SK-N-SH treated with all-trans-retinoic acid at 6 μM for 48 hours (cell line): ENCODE data around the gene MOCS2.

Experiments
- ATAC-seq: fragments of 200-7000 bp; cut with Tn5 transposase; 3 replicates; pipeline ENCODE4 v1.9.1; 2020; ENCODE audit warnings: mild to moderate bottlenecking, moderate library complexity
- ARNTL ChIP-seq: fragments of 450-650 bp; formaldehyde crosslinking; IDR thresholded peaks from 2 replicates; pipeline ENCODE4 v1.5.0; 2020; ENCODE audit warnings: low read depth, mild to moderate bottlenecking, moderate library complexity, borderline replicate concordance
- CSDC2 ChIP-seq: fragments of 250-450 bp; sonication (Bioruptor Pico); IDR thresholded peaks from 2 replicates; pipeline ENCODE4 v1.5.0; 2020; ENCODE audit warnings: mild to moderate bottlenecking, moderate library complexity
- ESRRG ChIP-seq: fragments of 250-450 bp; sonication (Bioruptor Pico); IDR thresholded peaks from 2 replicates; pipeline ENCODE4 v1.6.1; 2021; ENCODE audit warnings: mild to moderate bottlenecking
- GLIS3 ChIP-seq: fragments of 250-450 bp; sonication (Bioruptor Pico); IDR thresholded peaks from 2 replicates; pipeline ENCODE4 v1.5.0; 2020; ENCODE audit warnings: mild to moderate bottlenecking, moderate library complexity
- ISL1 ChIP-seq: fragments of 250-450 bp; sonication (Bioruptor Pico); IDR thresholded peaks from 2 replicates; pipeline ENCODE4 v2.1.2; 2022; ENCODE audit warnings: mild to moderate bottlenecking, moderate library complexity
- OSR1 ChIP-seq: fragments of 250-450 bp; sonication (Bioruptor Pico); IDR thresholded peaks from 2 replicates; pipeline ENCODE4 v1.8.0; 2022; ENCODE audit warnings: moderate library complexity, mild to moderate bottlenecking, inconsistent platforms
- RARB ChIP-seq: fragments of 250-450 bp; sonication (Bioruptor Pico); IDR thresholded peaks from 2 replicates; pipeline ENCODE4 v1.8.0; 2021; ENCODE audit warnings: mild to moderate bottlenecking, moderate library complexity
- SNAI2 ChIP-seq: fragments of 250-450 bp; sonication (Bioruptor Pico); IDR thresholded peaks from 2 replicates; pipeline ENCODE4 v1.5.0; 2020; ENCODE audit warnings: mild to moderate bottlenecking, moderate library complexity
- TCF4 ChIP-seq: fragments of 250-450 bp; sonication (Bioruptor Pico); IDR thresholded peaks from 2 replicates; pipeline ENCODE4 v1.8.0; 2021; ENCODE audit warnings: mild to moderate bottlenecking, moderate library complexity, borderline replicate concordance
- TOX ChIP-seq: fragments of 250-450 bp; sonication (Bioruptor Pico); IDR thresholded peaks from 2 replicates; pipeline ENCODE4 v1.8.0; 2021; ENCODE audit warnings: mild to moderate bottlenecking, moderate library complexity, borderline replicate concordance
- ZC3H10 ChIP-seq: fragments of 250-450 bp; sonication (Bioruptor Pico); IDR thresholded peaks from 2 replicates; pipeline ENCODE4 v1.5.1; 2021; ENCODE audit warnings: mild to moderate bottlenecking, moderate library complexity
- ZFP3 ChIP-seq: fragments of 250-450 bp; sonication (Bioruptor Pico); IDR thresholded peaks from 2 replicates; pipeline ENCODE4 v1.5.0; 2020; ENCODE audit warnings: mild to moderate bottlenecking, moderate library complexity
- ZFP30 ChIP-seq: fragments of 450-650 bp; formaldehyde crosslinking; IDR thresholded peaks from 2 replicates; pipeline ENCODE4 v1.5.0; 2022; ENCODE audit warnings: mild to moderate bottlenecking, moderate library complexity
- ZNF565 ChIP-seq: fragments of 450-650 bp; formaldehyde crosslinking; conservative IDR thresholded peaks from 2 replicates; pipeline ENCODE4 v1.5.0; 2020; ENCODE audit warnings: low read depth, mild to moderate bottlenecking, moderate library complexity
- ZNF70 ChIP-seq: fragments of 450-650 bp; formaldehyde crosslinking; IDR thresholded peaks from 2 replicates; pipeline ENCODE4 v1.5.0; 2020; ENCODE audit warnings: mild to moderate bottlenecking, moderate library complexity
- ZNF8 ChIP-seq: fragments of 450-650 bp; formaldehyde crosslinking; IDR thresholded peaks from 2 replicates; pipeline ENCODE4 v1.5.0; 2020; ENCODE audit warnings: mild to moderate bottlenecking, moderate library complexity
- TF ChIP-seq, protein P1 (sequence below): fragments of 250-450 bp; sonication (Bioruptor Pico); IDR thresholded peaks from 2 replicates; pipeline ENCODE4 v1.8.0; 2020; ENCODE audit warnings: mild to moderate bottlenecking, moderate library complexity, borderline replicate concordance
- TF ChIP-seq, protein P2 (sequence below): fragments of 250-450 bp; sonication (Bioruptor Pico); IDR thresholded peaks from 2 replicates; pipeline ENCODE4 v1.5.1; 2020; ENCODE audit warnings: low read depth, mild to moderate bottlenecking, moderate library complexity
- TF ChIP-seq, protein P3 (sequence below): fragments of 250-450 bp; sonication (Bioruptor Pico); IDR thresholded peaks from 2 replicates; pipeline ENCODE4 v1.8.0; 2021; ENCODE audit warnings: low read depth, mild to moderate bottlenecking, moderate library complexity, borderline replicate concordance
- TF ChIP-seq, protein P4 (sequence below): fragments of 250-450 bp; sonication (Bioruptor Pico); IDR thresholded peaks from 2 replicates; pipeline ENCODE4 v1.5.0; 2020; ENCODE audit warnings: mild to moderate bottlenecking, moderate library complexity
- TF ChIP-seq, protein P5 (sequence below): fragments of 250-450 bp; sonication (Bioruptor Pico); IDR thresholded peaks from 2 replicates; pipeline ENCODE4 v1.5.1; 2021; ENCODE audit warnings: mild to moderate bottlenecking, moderate library complexity

MOCS2 gene

DNA sequence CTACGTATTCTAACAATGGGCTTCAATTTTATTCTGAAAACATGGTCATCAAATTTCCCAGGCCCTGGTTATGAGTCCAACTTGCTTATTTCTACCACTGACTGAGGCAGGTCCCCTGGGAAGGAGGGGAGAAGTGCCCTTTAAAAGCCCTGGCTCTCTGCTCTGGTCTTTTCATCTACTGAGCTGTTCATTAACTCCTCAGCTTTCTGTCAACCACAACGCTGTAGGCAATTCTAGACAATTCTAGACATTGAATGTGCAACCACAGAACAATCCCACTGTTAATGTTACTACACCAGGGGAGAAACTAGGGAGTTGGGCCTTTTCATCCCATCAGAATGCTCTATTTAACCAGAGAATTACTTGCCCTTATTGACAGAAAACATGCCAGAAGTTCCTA is 10.0 kb downstream of the MOCS2 start:
- TF ChIP-seq ESRRG (CRISPR knock-in tag) (no peak), ZC3H10 (CRISPR knock-in tag) (no peak), TCF4 (no peak), RARB (no peak), CSDC2 (CRISPR knock-in tag) (no peak), ZNF8 (CRISPR knock-in tag) (no peak), ZFP3 (CRISPR knock-in tag) (no peak), TOX (no peak), ZNF70 (CRISPR knock-in tag) (no peak), ARNTL (no peak), ZFP30 (CRISPR knock-in tag) (no peak), ZNF565 (CRISPR knock-in tag) (no peak), ISL1 (CRISPR knock-in tag) (no peak), GLIS3 (CRISPR knock-in tag) (no peak), OSR1 (CRISPR knock-in tag) (no peak)
- TF ChIP-seq, protein P1, sequence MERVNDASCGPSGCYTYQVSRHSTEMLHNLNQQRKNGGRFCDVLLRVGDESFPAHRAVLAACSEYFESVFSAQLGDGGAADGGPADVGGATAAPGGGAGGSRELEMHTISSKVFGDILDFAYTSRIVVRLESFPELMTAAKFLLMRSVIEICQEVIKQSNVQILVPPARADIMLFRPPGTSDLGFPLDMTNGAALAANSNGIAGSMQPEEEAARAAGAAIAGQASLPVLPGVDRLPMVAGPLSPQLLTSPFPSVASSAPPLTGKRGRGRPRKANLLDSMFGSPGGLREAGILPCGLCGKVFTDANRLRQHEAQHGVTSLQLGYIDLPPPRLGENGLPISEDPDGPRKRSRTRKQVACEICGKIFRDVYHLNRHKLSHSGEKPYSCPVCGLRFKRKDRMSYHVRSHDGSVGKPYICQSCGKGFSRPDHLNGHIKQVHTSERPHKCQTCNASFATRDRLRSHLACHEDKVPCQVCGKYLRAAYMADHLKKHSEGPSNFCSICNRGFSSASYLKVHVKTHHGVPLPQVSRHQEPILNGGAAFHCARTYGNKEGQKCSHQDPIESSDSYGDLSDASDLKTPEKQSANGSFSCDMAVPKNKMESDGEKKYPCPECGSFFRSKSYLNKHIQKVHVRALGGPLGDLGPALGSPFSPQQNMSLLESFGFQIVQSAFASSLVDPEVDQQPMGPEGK (CRISPR knock-in tag), result no peak
- TF ChIP-seq, protein P2, sequence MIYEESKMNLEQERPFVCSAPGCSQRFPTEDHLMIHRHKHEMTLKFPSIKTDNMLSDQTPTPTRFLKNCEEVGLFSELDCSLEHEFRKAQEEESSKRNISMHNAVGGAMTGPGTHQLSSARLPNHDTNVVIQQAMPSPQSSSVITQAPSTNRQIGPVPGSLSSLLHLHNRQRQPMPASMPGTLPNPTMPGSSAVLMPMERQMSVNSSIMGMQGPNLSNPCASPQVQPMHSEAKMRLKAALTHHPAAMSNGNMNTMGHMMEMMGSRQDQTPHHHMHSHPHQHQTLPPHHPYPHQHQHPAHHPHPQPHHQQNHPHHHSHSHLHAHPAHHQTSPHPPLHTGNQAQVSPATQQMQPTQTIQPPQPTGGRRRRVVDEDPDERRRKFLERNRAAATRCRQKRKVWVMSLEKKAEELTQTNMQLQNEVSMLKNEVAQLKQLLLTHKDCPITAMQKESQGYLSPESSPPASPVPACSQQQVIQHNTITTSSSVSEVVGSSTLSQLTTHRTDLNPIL (CRISPR knock-in tag), result no peak
- TF ChIP-seq, protein P3, sequence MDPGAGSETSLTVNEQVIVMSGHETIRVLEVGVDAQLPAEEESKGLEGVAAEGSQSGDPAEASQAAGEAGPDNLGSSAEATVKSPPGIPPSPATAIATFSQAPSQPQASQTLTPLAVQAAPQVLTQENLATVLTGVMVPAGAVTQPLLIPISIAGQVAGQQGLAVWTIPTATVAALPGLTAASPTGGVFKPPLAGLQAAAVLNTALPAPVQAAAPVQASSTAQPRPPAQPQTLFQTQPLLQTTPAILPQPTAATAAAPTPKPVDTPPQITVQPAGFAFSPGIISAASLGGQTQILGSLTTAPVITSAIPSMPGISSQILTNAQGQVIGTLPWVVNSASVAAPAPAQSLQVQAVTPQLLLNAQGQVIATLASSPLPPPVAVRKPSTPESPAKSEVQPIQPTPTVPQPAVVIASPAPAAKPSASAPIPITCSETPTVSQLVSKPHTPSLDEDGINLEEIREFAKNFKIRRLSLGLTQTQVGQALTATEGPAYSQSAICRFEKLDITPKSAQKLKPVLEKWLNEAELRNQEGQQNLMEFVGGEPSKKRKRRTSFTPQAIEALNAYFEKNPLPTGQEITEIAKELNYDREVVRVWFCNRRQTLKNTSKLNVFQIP (CRISPR knock-in tag), result no peak
- TF ChIP-seq, protein P4, sequence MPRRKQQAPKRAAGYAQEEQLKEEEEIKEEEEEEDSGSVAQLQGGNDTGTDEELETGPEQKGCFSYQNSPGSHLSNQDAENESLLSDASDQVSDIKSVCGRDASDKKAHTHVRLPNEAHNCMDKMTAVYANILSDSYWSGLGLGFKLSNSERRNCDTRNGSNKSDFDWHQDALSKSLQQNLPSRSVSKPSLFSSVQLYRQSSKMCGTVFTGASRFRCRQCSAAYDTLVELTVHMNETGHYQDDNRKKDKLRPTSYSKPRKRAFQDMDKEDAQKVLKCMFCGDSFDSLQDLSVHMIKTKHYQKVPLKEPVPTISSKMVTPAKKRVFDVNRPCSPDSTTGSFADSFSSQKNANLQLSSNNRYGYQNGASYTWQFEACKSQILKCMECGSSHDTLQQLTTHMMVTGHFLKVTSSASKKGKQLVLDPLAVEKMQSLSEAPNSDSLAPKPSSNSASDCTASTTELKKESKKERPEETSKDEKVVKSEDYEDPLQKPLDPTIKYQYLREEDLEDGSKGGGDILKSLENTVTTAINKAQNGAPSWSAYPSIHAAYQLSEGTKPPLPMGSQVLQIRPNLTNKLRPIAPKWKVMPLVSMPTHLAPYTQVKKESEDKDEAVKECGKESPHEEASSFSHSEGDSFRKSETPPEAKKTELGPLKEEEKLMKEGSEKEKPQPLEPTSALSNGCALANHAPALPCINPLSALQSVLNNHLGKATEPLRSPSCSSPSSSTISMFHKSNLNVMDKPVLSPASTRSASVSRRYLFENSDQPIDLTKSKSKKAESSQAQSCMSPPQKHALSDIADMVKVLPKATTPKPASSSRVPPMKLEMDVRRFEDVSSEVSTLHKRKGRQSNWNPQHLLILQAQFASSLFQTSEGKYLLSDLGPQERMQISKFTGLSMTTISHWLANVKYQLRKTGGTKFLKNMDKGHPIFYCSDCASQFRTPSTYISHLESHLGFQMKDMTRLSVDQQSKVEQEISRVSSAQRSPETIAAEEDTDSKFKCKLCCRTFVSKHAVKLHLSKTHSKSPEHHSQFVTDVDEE (CRISPR knock-in tag), result no peak
- TF ChIP-seq, protein P5, sequence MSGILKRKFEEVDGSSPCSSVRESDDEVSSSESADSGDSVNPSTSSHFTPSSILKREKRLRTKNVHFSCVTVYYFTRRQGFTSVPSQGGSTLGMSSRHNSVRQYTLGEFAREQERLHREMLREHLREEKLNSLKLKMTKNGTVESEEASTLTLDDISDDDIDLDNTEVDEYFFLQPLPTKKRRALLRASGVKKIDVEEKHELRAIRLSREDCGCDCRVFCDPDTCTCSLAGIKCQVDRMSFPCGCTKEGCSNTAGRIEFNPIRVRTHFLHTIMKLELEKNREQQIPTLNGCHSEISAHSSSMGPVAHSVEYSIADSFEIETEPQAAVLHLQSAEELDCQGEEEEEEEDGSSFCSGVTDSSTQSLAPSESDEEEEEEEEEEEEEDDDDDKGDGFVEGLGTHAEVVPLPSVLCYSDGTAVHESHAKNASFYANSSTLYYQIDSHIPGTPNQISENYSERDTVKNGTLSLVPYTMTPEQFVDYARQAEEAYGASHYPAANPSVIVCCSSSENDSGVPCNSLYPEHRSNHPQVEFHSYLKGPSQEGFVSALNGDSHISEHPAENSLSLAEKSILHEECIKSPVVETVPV (CRISPR knock-in tag), result no peak
- no peak for ATAC-seq

DNA sequence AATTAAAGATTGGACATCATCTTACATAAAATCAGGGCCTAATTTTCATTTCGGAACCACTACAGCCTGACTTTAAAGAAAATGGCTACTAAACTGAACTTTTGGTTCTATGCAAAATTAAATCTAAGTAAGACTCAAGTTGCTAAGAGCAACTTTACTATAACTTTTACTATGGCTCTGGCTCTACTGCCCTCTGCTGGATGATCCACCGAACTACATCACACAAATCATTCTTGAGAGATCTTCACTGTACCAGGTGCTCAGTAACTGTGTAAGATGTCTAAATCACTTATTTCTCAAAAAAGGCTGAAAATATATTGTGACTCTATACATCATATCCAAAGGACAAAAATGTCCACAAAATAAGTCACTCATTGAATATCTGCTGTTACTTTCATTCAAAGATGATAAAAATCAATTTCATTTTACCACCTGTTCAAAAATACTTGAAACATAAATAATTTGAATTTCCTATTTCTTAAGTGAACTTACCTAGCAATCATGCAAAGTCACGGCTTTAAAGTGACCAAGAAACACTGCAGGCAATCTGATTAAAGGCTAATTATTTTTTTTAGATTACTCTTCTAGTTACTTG is 13.5 kb downstream of the MOCS2 start:
- no peak for TF ChIP-seq SNAI2 (CRISPR knock-in tag)
- TF ChIP-seq ESRRG (CRISPR knock-in tag), result no peak
- TF ChIP-seq, protein P4 (CRISPR knock-in tag), result no peak
- no peak for TF ChIP-seq ZC3H10 (CRISPR knock-in tag)
- TF ChIP-seq, protein P1 (CRISPR knock-in tag), result no peak
- no peak for TF ChIP-seq ARNTL
- no peak for TF ChIP-seq RARB
- TF ChIP-seq TOX, result no peak
- peak; percentile 75 for ATAC-seq
